Activated naive CD4-positive, alpha-beta T cell treated with anti-CD3 and anti-CD28 coated beads, Interleukin-2, amount 50 U/mL, for 16 hours (primary cell): ENCODE results near the gene ANK2.

Experiments used
- DNase-seq: peaks from one replicate; pipeline ENCODE4 v3.0.0-alpha.2; 2020

The ANK2 gene

DNA sequence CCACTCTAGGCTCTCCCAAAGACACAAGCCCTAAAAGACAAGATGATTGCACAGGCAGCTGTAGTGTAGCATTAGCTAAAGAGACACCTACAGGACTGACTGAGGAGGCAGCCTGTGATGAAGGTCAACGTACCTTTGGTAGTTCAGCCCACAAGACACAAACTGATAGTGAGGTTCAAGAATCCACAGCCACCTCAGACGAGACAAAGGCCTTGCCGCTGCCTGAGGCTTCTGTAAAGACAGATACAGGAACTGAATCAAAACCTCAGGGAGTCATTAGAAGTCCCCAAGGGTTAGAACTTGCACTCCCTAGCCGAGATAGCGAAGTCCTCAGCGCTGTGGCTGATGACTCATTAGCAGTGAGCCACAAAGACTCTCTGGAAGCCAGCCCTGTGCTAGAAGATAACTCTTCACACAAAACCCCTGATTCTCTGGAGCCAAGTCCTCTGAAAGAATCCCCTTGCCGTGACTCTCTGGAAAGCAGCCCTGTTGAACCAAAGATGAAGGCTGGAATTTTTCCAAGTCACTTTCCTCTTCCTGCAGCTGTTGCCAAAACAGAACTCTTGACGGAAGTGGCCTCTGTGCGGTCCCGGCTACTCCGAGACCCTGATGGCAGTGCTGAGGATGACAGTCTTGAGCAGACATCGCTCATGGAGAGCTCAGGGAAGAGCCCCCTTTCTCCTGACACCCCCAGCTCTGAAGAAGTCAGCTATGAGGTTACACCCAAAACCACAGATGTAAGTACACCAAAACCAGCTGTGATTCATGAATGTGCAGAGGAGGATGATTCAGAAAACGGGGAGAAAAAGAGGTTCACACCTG lies 306.3 kb downstream of the ANK2 start:
- DNase-seq, result peak; percentile 70

DNA sequence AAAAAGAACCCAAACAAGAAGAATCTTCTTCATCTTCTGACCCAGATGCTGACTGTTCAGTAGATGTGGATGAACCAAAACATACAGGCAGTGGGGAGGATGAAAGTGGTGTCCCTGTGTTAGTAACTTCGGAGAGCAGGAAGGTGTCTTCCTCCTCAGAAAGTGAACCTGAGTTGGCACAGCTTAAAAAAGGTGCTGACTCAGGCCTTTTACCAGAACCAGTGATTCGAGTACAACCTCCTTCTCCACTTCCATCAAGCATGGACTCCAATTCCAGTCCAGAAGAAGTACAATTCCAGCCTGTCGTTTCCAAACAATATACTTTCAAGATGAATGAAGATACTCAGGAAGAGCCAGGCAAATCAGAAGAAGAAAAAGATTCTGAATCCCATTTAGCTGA lies 307.0 kb downstream of the ANK2 start:
- no peak for DNase-seq

DNA sequence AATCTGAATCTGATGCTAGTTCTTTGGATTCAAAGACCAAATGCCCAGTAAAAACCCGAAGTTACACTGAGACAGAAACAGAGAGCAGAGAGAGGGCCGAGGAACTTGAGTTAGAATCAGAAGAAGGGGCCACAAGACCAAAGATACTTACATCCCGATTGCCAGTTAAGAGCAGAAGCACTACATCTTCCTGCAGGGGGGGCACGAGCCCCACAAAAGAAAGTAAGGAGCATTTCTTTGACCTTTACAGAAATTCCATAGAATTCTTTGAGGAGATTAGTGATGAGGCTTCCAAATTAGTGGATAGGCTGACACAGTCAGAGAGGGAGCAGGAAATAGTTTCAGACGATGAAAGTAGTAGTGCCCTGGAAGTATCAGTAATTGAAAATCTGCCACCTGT lies 309.3 kb downstream of the ANK2 start:
- no peak for DNase-seq

DNA sequence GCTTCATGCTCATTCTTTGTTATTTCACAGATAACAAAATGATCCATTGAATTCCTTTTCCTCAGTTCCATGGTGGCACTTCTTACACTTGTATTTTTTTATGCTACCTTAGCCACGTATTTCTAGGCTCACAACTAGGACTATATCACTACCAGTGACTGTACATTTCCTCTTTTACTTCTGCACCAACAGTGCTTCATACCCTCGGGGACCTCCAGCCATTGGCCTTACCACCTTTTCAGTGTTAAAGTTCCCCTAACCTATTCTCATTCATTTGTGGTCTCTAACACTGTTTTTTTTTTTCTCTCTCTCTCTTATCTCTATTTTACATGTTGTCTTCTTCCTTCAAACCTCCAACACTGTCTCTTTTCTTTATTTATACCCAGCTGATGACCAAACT lies 315.9 kb downstream of the ANK2 start:
- no peak for DNase-seq

DNA sequence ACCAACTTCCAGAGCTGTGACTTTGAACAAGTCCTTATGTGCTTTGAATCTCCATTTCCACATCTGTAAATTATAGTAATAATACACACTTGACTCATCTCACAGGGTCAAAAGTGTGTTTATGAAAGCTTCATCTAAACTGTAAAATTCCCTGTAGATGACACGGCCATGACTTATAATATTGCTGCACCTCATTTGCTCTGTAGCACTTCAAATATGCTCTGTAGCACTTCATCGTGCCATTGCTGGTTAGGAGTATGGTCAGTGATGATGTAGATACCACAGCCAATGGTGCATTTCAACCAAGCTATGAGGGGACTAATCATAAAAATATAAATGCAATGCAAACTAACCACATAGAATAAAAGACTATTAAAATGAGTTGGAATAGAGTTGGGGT lies 318.6 kb downstream of the ANK2 start:
- no peak for DNase-seq

DNA sequence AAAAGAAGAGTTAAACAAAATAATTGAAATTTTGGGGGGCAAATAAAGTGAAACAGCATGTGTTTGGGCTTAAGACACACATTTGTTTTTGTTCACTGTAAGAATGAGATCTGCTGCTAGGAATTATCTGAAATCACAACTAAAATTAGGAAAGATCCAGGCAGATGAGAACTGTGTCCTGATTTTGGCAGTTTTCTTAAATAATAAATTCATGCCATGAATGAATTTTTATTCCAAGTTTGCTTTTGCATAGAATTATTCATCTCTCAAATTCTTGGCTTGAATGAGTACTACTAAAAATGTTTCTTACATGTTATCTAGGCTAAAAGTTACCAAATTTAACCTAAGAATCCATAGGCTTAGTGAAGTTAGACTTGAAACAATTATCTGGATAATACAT lies 321.7 kb downstream of the ANK2 start:
- DNase-seq, result no peak

DNA sequence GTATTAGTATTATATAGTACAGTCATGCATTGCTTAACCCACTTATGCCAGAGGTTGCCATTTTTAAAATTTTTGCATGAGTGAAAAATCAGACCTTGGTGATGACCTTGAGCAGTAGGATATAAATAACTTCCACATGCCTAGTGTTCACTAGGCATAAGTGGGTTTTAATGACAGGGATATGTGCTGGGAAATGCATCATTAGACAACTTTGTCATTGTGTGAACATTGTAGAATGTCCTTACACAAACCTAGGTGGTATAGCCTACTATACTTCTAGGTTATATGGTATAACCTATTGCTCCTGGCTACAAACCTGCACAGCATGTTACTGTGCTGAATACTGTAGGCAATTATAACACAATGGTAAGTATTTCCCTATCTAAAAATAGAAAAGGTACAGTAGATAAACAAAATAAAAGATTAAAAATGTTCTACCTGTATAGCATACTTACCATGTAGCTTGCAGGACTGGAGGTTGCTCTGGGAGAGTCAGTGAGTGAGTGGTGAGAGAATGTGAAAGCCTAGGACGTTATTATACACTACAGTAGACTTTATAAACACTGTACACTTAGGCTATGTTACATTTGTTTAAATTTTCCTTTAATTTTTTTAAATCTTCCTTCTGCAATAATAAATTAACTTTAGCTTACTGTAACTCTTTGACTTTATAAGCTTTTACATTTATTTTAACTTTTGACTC lies 326.7 kb downstream of the ANK2 start:
- DNase-seq, result no peak

DNA sequence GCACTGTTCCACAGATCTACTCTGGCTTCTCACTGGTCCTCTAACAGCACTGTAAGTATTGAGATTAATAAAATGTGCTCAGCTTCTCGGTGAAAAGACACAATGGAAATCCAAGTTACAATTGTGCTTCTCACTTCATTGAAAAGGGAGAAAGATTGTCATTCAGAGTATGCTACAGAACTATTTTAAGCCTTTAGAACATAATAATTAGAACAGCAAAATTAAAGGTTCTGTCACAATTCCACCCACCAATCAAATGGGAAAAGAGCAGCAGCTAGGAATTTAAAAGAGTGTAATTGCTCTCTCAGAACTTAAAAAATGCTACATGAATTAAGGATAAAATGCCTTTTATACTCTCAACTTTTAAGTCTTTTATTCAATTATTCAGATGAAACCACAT lies 329.4 kb downstream of the ANK2 start:
- no peak for DNase-seq

DNA sequence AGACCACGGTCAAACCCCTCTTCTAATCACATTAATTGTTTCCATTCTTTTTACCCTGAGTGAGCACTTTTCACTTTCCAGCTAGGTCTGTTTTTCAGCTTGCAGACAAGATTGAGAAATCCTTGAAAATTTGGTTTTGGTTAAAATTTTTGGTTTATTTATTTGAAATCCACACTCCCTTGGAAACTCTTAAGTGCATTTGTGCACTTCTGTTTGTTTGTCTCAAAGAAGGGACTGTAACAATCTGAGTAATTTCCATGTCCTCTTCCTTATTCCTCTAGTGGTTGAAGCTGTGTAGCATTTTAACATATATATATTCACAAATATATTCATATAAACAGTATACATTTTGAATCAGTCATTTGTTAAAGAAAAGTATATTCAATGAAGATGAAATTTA lies 333.3 kb downstream of the ANK2 start:
- no peak for DNase-seq

DNA sequence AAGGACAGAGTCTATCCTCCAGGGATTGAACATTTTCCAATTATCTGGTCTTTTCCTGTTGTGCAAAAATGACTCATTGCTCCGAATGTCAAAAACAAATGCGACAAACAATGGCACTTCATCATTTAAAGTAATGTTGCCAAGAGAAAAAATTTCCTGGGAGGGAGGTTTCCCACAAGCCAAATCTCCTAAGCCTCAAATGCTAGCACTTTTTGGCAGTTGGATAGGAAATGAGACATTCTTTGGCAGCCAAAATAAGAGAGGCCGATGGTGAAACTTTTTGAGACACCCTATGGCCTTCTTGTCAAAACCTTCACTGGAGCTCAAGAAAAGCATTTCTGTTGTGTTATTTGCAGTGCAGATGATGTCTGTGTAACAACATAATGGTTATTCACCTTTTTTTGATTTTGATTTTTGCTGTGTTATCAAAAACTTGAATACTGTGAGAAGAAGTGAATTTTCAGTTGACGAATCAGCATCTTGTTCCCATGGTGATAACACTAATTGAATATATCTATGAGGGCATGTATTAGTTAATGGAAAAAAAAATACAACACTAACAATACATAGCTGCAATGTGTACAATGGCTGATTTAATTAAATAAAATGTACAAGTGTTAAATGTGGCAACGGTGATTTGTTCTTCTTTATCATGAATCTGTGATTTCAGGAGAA lies 333.8 kb downstream of the ANK2 start:
- DNase-seq, result no peak

DNA sequence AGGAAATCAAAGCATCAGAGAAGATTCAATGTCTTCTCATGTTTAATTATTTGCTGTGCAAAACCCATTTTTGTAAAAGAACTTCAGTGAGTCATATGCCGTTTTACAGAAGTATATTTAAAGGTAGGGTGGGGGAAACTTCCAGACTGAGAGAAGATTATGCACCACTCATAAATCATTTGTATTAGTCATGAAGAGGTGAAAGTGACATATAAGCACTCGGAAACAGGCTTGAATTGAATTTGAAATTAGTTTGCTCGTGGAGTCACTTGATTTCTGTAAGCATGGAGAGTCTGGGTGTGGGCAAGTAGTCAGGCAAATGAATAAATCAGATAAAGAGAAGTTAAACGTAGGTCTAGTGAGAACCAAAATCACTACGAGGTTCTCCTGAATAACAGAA lies 335.1 kb downstream of the ANK2 start:
- DNase-seq, result no peak

DNA sequence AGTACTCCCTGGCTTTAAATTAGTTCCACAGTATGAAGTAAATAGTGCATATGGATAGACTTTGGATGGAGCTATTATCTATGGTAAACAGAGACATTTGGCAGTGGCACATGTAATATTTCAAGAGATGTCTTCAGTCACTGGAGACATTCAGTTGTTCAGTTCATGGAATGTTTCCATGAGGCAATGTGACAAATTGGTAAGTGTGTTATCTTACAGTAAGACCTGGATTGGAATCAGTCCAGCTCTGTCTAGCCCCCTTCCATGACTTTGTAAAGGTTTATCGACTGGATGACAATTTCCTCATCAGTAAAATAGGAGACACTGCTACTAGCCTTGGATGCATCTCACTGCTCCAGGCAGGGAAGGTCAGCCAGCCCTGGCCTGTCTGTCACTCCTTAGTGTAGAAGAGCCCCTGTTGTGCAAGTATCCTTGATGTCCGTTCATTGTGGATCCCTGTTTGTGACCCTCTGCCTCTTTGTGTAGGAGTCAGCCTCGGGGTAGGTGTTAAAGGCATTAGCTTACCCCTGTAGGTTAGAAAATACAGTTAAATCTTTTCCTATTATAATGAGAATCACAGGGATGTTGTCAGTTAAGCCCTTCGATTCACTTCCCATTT lies 335.9 kb downstream of the ANK2 start:
- DNase-seq, result no peak

DNA sequence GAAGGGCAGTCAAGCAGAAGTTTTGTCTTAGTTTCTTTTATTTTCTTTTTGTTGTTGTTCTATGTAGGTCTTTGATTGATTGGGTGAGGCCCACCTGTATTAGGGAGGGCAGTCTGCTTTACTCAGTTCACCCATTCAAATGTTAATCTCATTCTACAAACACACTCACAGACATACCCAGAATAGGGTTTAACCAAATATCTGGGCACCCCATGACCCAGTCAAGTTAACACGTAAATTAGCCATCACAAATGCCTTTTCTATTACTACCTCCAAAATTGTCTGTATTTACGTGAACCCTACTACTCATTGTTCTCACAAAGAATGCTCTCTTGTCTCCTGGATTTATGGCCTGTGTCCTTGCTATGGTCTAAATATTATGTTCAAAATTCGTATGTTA lies 339.7 kb downstream of the ANK2 start:
- no peak for DNase-seq

DNA sequence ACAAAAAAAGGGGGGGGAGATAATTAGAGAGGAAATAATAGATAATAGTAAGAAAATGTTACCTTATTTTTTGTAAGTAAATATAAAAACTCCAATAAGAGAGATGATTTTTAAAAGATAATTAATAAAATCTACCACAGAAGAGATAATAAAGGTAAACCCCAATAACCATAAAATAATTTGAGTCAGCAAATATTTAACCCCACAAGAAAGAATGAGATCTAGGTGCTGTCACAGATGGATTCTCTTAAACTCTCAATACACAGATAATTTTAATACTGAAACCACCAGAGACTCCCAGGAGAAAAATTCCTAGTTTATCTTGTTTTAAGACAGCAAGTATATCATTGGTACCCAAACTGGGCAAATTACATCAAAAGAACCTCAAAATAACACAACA lies 341.4 kb downstream of the ANK2 start:
- DNase-seq, result no peak

DNA sequence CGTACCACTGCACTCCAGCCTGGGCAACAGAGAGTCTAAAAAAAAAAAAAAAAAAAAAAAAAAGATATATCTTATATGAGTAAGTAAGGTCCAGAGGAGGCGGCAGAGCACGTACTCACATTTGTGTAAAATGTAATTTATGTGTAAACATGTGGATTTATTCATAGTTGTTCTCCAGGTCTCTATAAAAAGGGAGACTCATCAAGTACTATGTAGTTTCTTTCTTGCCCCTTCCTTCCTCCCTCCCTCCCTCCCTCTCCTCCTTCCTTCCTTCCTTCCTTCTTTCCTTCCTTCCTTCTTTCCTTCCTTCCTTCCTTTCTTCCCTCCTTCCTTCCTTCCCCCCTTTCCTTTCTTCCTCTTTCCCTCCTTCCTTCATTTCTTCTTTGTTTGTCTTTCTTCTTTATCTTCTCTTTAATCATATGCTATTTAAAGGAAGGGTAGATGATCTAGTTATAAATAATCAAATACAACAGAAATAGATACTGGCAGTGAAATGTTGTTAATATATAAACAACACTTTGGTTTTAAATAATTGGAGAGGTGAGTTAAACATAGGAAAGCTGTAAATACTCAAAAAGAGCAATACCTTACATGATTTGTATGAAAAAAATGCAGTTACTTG lies 344.8 kb downstream of the ANK2 start:
- no peak for DNase-seq

DNA sequence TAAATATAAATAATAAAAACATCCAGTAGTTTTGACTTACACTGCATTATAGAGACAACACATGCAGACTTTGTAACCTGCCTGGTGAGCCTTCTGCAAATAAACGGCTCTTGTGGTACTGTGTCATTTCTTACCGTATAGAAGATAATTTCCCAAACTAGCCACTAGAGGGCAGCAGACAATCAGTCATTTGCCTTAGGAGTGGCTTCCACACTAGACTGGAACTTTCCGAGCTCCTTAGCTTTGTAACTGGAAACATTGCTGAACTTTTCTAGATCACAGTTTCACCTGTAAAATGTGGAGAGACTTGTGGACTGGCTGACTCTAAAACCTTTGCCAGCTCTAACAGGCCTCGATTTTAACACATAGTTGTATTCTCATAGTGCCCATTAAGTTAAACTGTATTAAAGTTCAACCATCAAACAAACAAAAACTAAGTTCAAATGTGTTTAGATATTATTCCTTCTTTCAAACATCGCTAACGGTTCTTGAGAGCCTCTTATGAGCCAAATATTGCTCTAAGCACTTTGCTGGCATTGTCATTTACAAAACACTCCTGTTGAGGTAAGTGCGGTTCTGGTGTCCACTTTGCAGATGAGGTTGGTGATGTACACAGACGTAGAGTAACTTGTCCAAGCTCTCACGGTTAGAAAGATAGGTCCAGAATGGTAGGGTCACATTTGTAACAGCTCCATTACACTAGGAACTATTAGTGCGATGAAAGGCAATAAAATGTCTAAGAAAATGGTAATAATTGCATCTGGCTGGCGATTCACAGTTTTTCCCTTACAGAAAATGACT lies 345.5 kb downstream of the ANK2 start:
- no peak for DNase-seq

DNA sequence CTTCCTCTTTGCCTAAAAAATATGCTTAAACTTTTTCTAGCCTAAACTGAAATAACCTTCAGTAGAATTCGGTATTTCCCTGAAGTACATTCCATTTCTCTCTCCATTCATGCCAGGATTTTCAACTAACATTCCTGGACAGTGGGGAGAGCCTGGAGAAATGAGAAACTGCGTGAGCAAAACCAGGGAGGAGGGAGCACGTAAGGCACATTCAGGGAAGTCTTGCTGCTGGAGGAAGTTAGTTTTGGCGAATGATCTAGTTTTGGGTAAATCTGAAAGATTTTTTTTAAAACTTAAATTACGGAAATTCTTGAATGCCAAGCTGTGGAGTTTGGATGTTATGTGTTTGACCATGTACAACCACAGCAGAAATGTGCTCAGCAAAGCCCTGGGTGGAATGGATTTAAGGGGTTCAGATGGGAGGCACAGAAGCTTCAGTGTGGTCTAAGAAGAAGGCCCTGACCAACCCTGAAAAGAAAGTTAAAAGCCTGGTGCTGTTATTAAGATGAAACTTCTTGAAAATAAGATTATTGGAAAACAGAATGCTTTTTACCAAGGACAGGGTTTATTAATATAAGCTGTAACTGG lies 347.8 kb downstream of the ANK2 start:
- no peak for DNase-seq

DNA sequence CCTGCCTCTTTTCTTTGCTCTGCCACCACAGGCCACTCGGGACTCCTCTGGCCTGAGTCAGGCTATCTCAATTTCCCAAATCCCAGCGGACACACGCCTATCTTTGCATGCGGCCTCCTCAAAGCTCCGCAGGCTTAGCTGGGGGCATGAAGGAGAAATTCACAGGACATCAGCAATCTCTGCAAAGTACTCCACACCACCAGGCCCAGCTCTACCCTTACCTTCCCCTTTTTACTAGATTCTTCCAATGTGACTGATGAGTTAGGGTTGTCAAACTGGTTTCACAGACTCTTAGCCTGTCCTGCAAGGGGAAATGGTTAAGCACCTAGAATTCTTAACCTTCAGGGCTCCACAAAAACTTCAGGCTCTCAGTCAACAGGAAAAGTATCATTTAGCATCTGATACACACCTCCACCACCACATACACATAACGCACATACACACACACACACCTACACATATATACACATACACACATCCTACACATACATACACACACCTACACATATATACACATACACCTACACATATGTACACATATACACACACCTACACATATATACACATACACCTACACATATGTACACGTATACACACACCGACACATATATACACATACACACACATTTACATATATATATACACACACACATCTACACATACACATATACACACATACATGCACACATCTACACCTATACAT lies 349.1 kb downstream of the ANK2 start:
- DNase-seq, result no peak

DNA sequence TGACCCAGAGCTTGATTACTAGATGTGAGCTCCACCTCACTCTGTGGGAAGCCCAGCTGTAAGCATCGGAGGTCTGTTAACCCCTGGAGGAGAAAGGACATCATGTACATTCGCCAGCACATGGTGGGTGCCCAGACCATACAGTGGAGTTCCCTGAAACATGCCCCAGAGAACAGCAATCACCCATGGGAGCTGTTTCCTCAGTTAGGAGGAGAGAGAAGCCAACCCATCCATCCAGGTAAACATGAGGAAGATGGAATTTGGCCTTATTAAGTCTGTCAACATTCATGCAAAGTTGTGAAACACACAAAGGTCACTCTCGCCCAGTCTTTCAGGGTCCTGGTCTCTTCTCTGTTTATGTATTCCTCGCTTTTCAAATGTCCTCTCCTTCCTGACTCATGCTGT lies 354.7 kb downstream of the ANK2 start:
- no peak for DNase-seq

DNA sequence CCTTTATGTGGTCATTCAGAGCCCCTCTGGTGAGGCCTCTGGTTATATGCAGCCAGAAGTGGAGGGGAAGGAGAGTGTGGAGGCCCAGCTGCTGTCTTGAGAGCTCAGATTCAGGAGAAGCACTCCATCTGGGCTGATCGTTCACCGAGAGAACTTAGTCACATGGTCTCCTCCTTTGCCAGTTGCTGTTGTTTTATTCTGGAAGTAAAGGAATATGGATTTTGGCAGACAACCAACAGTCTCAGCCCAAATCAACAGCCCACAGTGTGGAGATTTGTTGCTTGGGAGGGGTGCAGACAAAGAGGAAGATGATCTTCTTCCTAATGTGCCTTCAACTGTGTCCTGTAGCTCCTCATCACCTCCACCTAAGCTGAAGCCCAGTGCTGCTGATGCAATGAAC lies 355.4 kb downstream of the ANK2 start:
- no peak for DNase-seq
